GM12872 (cell line): ENCODE data around the gene ZNF664.

Source experiments
- TF ChIP-seq, protein P1 (sequence below): IDR thresholded peaks from 3 replicates; pipeline ENCODE4 v1.5.1; 2011; ENCODE audit warnings: low read depth, mild to moderate bottlenecking, low read length, moderate library complexity; ENCODE audit not compliant: insufficient read depth

ZNF664 gene

DNA sequence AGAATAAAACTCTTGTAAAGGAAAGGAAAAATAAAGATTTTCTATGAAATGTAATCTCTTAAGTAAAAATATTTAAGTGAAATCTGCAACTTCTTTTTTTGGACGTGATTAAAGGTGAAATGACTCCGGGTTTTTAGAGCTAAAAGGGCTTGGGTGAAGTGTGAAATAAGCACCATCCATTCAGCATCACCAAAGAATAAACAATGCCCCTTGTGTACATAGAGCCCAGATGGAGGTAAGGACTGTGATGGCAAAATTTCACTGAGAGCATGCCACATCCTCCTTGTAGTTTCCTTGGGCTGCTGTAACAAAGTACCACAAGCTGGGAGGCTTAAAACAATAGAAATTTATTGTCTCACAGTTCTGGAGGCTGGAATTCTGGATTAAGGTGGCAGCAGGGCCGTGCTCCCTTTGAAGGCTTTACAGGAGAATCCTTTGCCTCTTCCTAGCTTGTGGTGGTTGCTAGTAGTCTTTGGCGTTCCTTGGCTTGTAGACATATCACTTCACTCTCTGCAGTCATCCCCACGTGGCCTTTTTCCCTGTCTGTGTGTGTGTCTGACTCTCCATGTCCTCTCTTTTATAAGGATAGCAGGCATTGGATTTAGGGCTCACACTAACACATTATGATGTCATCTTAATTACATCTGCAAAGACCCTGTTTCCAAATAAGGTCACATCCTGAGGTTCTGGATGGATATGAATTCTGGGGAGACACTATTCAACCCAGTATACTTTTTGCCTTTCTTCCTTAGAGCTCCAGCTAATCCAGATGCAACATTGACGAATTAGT is 24.2 kb downstream of the ZNF664 start:
- TF ChIP-seq, protein P1, sequence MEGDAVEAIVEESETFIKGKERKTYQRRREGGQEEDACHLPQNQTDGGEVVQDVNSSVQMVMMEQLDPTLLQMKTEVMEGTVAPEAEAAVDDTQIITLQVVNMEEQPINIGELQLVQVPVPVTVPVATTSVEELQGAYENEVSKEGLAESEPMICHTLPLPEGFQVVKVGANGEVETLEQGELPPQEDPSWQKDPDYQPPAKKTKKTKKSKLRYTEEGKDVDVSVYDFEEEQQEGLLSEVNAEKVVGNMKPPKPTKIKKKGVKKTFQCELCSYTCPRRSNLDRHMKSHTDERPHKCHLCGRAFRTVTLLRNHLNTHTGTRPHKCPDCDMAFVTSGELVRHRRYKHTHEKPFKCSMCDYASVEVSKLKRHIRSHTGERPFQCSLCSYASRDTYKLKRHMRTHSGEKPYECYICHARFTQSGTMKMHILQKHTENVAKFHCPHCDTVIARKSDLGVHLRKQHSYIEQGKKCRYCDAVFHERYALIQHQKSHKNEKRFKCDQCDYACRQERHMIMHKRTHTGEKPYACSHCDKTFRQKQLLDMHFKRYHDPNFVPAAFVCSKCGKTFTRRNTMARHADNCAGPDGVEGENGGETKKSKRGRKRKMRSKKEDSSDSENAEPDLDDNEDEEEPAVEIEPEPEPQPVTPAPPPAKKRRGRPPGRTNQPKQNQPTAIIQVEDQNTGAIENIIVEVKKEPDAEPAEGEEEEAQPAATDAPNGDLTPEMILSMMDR, result no peak

DNA sequence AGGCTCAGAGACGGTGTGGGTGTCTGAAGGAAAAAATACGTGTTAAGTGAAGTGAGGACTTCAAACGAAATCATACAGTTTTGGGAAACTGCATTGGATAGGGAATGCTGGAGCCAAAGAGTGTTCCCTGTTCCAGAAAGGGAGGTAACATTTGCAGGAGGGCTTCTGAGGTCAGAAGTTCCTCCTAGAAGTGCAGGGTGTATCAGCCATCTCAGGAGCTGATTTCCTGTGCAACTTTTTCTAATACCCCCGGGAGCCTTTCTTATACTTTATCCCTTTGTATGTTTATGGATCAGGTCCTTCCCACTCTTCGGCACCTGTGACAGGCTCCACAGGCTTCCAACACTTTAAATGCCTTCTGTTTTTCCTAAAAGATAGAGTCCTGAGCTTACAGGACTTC is 24.9 kb downstream of the ZNF664 start:
- TF ChIP-seq, protein P1, result no peak

DNA sequence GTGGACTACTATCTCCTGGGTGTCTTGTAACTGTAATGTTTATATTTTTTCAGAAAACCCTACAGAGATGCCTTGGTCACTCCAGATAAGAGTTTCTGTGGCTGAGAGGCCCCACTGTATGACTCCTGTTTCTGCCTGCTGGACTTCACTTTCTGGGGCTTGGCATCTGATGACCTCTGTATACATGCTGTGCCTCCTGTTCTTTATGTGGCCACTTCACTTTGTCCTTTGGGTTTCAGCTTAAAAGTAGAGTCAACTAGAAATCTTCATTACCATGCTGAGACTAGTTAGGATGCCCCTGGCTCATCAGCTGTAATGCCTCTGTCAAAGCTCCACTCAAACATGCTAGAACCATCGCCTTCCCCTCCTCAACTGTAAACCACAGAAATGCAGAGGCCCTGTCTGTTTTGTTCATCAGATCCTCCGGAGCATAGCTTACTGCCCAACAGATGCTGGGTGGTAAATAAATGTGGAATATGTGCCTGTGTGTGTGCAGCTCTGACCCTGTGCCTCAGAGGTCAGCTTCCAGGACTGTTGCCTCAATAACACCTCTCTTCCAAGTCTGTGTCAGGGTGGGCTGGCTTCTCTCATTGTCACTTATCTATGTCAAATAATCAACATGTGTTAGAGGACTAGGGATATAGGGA is 25.5 kb downstream of the ZNF664 start:
- TF ChIP-seq, protein P1, result no peak

DNA sequence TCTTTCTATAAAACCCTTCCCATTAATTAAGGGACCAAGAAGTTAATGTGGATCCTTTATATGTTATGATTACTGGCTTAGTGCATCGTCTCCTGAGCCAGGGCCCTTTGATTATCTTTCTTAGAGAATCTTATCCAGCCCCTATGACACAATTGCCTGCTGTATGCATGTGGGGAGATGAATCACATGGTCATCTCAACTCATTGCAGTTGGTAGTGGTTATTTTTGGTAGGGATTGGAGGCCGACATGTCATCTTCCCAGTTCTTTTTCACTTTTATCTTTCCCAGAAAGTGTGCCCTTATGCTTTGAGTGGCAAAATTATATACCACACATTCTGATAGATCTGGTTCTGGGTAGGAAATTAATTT is 26.0 kb downstream of the ZNF664 start:
- TF ChIP-seq, protein P1, result no peak

DNA sequence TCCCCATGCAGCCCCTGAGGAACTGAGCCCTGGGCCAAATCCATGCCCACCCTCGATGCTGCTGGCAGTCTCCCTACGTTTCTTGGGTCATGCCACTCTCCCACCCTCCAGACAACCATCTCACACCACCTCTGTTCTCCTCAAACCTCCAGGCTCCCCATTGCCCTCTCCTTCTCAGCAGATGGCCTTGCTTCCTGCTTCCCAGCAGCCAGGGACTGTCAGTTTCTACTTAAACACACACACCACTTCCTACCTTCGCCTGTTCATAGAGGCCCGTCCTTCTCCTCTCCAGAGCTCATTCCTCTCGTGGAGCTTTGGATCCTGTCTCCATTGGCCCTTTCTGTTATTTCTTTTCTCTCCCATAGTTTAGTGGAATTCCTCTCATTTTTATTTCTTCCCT is 27.1 kb downstream of the ZNF664 start:
- TF ChIP-seq, protein P1, result no peak

DNA sequence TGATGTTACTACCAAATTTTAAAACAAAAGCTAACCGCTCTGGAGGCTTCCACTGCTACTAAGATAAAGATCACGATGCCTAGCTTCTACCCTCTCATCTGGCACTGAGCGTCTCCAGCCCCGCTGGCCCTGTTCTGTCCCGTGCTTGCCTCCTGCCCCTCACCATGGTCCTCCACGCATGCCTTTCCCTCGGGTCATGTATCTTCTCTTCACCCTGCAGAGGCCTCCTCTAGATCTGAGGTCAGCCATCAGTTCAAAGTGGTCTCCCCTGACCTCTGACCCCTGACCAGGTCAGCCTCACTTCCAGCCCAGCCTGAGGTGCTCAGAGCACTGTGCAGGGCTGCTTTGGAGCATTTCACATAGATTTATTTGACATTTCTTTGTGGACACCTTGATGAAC is 28.3 kb downstream of the ZNF664 start:
- TF ChIP-seq, protein P1, result no peak

DNA sequence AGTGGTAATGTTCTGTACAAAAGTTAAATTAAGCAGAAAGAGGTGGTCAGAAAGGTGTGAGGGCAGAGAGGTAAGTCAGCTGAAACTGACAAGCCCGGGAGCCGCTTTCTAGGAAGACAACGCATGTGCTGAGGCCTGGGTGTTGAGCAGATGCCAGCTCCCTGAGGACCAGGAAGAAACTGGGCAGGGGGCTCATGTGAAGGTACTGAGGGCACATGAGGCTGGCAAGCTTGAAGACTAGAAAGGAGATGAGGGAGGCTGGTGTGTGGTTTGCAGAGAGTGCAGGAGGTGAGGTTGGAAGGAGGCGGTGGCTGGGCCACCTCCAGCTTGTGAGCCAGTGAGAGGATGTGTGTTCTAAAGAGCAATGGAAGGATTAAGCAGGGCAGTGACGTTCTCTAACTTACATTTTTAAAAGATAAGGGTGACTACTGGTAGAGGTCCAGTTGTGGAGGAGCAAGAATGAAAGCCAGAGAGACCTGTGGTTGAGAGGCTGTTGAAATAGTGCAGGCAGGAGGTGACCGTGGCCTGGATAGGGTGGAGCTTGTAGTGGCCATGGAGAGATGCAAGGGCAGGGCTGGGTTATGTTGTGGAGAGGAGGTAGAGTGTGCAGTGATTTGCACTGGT is 29.1 kb downstream of the ZNF664 start:
- TF ChIP-seq, protein P1, result no peak
